Measurements from ENCODE around the gene ALX4.

Gene ALX4

DNA sequence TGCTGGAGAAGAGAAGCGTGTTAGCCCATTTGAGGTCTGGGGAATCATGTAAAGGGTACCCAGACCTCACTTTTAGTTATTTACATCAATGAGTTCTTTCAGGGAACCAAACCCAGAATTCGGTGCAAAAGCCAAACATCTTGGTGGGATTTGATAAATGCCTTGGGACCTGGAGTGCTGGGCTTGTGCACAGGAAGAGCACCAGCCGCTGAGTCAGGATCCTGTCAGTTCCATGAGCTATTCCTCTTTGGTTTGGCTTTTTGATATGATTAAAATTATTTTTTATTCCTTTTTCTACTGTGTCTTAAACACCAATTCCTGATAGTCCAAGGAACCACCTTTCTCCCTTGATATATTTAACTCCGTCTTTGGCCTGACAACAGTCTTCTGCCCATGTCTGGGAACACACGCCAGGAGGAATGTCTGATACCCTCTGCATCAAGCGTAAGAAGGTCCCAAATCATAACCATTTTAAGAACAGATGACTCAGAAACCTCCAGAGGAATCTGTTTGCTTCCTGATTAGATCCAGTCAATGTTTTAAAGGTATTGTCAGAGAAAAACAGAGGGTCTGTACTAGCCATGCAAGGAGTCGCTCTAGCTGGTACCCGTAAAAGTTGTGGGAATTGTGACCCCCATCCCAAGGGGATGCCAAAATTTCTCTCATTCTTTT, 65.2 kb downstream of the ALX4 start:
- Mint-ChIP-seq H3K27me3 (no peaks in the 10 kb centered on the region), H3K27ac (no peak overlapping the region), H3K9me3 (peaks cover 5% of the 10 kb centered on the region), H3K4me3 (no peak overlapping the region), H3K4me1 (ENCODE audit: low read depth) (no peaks in the 10 kb centered on the region), H3K36me3 (ENCODE audit: low read depth) (peaks cover 64% of the 10 kb centered on the region)

DNA sequence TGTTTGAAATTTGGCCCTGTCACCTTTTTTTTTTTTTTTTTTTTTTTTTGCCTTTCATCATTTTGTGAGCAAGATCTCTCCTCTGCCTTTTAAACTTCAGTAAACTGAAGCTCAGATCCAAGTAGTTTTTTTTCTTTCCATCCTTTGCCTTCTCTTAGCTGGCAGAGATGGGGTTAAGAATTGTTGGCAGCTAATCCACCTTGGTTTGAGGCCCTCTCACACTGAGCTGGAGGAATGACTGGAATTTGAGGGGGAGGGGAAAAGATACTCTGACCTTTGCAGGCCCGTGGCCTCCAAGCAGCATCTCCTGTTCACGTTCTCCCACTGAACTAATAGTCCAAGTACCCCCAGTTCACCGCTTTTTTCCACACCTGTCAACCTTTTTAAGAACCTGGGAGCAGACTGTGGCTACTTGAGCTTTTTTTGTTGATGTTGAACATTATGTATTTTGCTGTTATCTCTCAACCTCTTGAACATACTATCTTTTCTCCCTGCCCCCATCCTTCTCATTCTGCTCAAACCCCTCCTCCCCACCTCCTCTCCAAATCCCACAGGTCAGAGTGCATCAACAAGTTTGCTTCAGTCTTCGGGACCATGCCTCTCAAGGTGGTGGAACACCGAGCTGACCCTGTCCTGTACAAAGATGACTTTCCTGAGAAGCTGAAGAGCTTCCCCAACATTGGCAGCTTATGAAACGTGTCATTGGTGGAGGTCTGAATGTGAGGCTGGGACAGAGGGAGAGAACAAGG, 66.2 kb downstream of the ALX4 start:
- no peaks in the 10 kb centered on the region for H3K9me3 Mint-ChIP-seq
- H3K27me3 Mint-ChIP-seq: no peaks in the 10 kb centered on the region
- H3K4me1 Mint-ChIP-seq (ENCODE audit: low read depth): no peaks in the 10 kb centered on the region
- H3K27ac Mint-ChIP-seq: no peak overlapping the region
- peaks cover 61% of the 10 kb centered on the region for H3K36me3 Mint-ChIP-seq (ENCODE audit: low read depth)
- no peak overlapping the region for H3K4me3 Mint-ChIP-seq

DNA sequence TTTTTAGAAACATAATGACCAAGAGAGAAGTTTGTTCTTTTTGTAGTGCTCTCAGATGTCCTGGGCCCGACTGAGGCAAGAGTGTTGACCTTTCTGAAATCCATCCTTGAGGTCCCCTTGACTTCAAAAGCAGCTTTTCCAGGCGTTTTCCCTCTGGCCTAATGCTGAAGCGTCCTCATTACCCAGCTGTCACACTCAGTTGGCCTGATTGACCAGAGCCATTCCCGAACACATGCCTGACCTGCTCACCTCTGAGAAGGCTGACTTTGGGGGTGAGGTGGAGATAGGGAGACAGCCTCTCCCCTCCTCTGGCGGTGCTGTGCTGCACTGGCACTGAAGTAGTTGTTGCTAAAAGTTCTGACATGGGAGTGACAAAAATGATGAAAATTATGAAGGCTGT, 66.9 kb downstream of the ALX4 start:
- no peaks in the 10 kb centered on the region for H3K4me1 Mint-ChIP-seq (ENCODE audit: low read depth)
- H3K36me3 Mint-ChIP-seq (ENCODE audit: low read depth): peaks cover 63% of the 10 kb centered on the region
- H3K9me3 Mint-ChIP-seq: no peaks in the 10 kb centered on the region
- no peak overlapping the region for H3K4me3 Mint-ChIP-seq
- no peaks in the 10 kb centered on the region for H3K27me3 Mint-ChIP-seq
- no peak overlapping the region for H3K27ac Mint-ChIP-seq

DNA sequence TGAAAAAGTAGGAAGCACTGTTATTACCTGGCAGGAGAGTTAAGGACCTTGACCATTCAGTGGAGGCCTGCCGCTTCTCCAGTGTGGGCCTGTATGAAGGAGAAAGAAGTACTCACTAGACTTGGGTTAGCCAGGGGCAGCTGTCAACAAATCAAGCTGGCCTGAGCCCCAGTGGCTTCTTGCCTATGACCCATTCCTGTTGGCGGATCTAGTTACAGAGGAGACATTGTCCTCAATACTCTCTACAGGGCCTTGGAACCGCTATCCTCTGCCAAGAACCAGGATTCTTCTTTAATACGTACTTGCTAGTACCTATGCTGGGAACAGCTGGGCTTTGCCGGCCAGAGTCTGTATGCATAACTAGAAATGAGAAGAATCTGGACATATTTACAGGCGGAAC, 68.1 kb downstream of the ALX4 start:
- Mint-ChIP-seq H3K4me3 (no peak overlapping the region), H3K9me3 (no peaks in the 10 kb centered on the region), H3K36me3 (ENCODE audit: low read depth) (peaks cover 67% of the 10 kb centered on the region), H3K4me1 (ENCODE audit: low read depth) (no peaks in the 10 kb centered on the region), H3K27me3 (no peaks in the 10 kb centered on the region), H3K27ac (no peak overlapping the region)

DNA sequence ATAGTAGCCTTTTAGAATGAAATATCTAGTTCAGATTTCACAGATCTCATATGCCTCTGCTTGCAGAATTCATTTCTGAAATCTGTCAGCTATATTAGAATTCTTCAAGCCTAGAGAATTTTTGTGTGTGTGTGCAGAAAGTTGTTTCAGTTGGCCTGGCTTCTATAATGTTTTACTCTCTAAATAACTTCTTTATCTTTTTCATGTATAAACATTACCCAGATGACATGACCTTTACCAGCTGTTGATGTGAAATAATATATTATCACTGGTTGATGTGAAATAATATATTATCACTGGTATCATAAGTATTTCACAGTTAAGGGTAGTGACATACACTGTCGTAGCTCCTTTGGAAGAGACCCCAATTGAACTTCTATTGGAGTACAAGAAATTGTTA, 72.8 kb downstream of the ALX4 start:
- H3K9me3 Mint-ChIP-seq: no peaks in the 10 kb centered on the region
- no peak overlapping the region for H3K27ac Mint-ChIP-seq
- H3K27me3 Mint-ChIP-seq: no peaks in the 10 kb centered on the region
- no peaks in the 10 kb centered on the region for H3K4me1 Mint-ChIP-seq (ENCODE audit: low read depth)
- H3K4me3 Mint-ChIP-seq: no peak overlapping the region
- peaks cover 50% of the 10 kb centered on the region for H3K36me3 Mint-ChIP-seq (ENCODE audit: low read depth)

DNA sequence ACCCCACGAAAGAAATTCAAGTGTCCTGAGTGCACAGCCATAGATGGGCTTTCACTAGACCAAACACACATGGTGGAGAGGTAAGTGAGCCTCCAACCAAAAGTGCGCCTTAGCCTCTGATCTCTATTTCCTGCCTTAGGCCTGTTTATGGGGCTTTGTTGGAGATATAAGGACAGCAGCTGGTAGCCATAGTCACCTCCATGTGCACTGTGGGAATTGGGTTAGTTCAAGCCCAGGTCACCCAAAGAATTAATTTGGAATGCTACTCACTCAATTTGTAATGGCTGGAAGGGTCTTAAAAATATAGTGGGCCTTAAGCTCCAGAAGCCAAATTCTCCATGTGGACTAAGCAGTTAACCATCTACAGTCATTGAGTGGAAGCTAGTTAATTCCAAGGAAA, 73.6 kb downstream of the ALX4 start:
- H3K36me3 Mint-ChIP-seq (ENCODE audit: low read depth): peaks cover 49% of the 10 kb centered on the region
- no peaks in the 10 kb centered on the region for H3K4me1 Mint-ChIP-seq (ENCODE audit: low read depth)
- no peak overlapping the region for H3K4me3 Mint-ChIP-seq
- H3K27ac Mint-ChIP-seq: no peak overlapping the region
- no peaks in the 10 kb centered on the region for H3K27me3 Mint-ChIP-seq
- H3K9me3 Mint-ChIP-seq: no peaks in the 10 kb centered on the region

DNA sequence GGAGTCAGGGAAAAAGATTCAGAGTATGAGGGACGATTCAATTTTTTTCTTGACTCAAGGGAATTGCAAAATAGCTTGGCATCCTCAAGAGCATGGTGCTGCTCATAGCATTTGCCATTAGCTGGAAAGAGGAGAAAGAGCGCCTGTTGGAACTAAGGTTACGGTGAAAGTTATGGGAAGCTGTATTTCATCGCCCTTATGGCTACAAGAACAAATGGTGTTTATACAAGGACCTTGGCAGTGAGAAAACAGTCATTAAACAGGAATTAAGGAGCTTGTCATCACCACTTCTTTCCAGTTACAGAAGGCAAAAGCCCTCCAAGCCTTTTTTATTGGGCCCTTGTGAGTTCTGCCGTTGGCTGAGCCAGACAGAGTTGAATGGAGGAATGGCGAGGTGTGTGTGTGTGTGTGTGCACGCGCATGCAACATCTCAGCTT, 74.2 kb downstream of the ALX4 start:
- no peak overlapping the region for H3K4me3 Mint-ChIP-seq
- peaks cover 49% of the 10 kb centered on the region for H3K36me3 Mint-ChIP-seq (ENCODE audit: low read depth)
- H3K4me1 Mint-ChIP-seq (ENCODE audit: low read depth): no peaks in the 10 kb centered on the region
- H3K27me3 Mint-ChIP-seq: no peaks in the 10 kb centered on the region
- H3K27ac Mint-ChIP-seq: no peak overlapping the region
- H3K9me3 Mint-ChIP-seq: no peaks in the 10 kb centered on the region

DNA sequence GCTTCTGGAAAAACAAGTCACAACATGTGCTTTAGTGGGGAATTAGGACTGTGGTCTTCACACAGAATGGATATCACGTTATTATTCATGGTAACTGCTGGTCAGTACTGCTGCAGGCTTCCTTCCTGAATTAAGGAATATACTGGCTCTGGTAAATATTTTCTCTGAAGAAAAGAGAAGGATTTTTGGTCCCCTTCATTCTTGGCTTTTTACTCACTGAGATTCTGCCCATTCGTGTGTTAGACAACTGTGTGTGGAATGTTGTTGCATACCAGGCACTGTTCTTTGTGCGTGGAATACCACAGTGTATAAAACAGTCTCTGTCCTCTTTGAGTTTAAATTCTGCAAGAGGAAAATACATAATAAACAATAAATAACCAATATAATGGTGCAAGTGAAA, 80.3 kb downstream of the ALX4 start:
- Mint-ChIP-seq H3K9me3 (no peaks in the 10 kb centered on the region), H3K4me3 (no peak overlapping the region), H3K4me1 (ENCODE audit: low read depth) (no peaks in the 10 kb centered on the region), H3K27ac (no peak overlapping the region), H3K36me3 (ENCODE audit: low read depth) (peaks cover 15% of the 10 kb centered on the region), H3K27me3 (no peaks in the 10 kb centered on the region)

DNA sequence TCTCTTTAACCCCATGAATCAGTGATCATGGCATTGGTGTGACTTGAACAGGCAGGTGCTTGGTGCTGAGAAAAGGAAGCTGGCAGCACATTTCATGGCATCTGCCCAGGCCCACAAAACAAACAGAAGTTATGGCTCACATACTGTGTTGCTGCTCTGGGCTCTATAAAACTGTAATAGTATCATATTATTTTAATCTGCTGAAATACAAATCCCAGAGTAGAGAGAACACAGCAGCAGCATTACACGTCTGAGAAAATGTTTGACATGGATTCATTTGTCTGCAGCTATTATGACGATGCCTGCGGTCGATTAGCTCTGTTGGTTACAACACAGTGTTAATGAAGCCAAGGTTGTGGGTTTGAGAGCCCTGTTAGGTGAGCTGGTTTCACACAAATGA, 80.8 kb downstream of the ALX4 start:
- Mint-ChIP-seq H3K36me3 (ENCODE audit: low read depth) (peaks cover 15% of the 10 kb centered on the region), H3K27me3 (no peaks in the 10 kb centered on the region), H3K4me1 (ENCODE audit: low read depth) (no peaks in the 10 kb centered on the region), H3K27ac (no peak overlapping the region), H3K9me3 (no peaks in the 10 kb centered on the region), H3K4me3 (no peak overlapping the region)

DNA sequence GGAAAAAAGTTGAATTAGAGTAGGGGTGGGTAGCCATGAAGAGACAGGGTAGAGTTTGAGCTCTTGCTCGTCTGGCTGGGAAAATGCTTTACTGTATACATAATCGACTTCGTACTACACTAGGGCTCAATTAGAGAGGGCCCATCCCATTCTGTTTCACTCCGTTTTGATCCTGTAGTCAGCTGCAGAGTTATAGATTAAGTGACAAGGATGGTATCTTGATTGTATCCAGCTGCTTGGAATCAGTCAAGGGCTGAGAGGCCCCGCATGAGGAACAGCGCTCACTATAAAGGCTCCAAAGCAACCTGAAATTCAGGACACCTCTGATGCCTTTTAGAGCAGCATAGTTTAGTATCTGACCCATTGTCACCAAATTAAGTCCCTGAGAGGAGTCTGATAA, 81.6 kb downstream of the ALX4 start:
- Mint-ChIP-seq H3K27me3 (no peaks in the 10 kb centered on the region), H3K4me3 (no peak overlapping the region), H3K27ac (no peak overlapping the region), H3K9me3 (no peaks in the 10 kb centered on the region), H3K4me1 (ENCODE audit: low read depth) (no peaks in the 10 kb centered on the region), H3K36me3 (ENCODE audit: low read depth) (peaks cover 14% of the 10 kb centered on the region)

DNA sequence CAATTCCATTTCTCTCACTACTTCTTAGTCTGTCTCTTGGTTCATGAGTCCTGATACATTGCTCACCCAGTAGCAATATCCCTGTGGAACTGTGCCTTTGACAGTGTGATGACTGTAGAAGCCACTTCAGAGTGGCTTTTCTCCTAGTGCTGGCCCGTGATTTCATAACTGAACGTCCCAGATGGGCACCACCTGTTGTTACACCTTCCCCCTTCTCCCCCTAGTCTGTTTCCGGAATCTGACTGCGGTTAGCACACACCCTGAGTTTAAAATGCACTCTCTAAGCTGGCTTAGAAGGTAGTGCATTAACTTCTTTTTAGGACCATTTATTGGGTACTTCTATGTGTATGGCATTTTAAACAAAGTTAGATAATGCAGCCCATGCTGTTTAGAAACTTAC, 83.0 kb downstream of the ALX4 start:
- Mint-ChIP-seq H3K27me3 (no peaks in the 10 kb centered on the region), H3K4me3 (no peak overlapping the region), H3K27ac (no peak overlapping the region), H3K9me3 (no peaks in the 10 kb centered on the region), H3K36me3 (ENCODE audit: low read depth) (peaks cover 7% of the 10 kb centered on the region), H3K4me1 (ENCODE audit: low read depth) (no peaks in the 10 kb centered on the region)

DNA sequence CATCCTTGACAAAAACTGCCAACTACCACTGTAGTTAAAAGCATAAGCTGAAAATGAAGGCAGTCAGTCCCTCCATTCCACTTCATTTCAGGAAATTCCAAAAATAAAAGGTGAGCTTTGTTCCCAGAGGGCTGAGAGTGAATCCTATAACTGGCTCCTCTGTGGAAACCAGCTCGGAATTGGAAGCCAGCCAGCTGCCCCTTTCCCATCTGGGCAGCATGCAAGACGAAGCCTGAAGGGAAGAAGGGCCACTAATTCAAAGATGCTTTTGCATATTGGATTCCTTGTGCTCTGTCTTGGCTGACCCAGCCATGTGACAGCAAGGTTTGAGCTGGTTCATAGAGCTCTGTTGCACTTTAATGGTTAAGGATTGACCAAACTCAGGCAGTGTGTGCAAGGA, 83.4 kb downstream of the ALX4 start:
- H3K4me3 Mint-ChIP-seq: no peak overlapping the region
- peaks cover 7% of the 10 kb centered on the region for H3K36me3 Mint-ChIP-seq (ENCODE audit: low read depth)
- H3K9me3 Mint-ChIP-seq: no peaks in the 10 kb centered on the region
- H3K27ac Mint-ChIP-seq: no peak overlapping the region
- no peaks in the 10 kb centered on the region for H3K4me1 Mint-ChIP-seq (ENCODE audit: low read depth)
- H3K27me3 Mint-ChIP-seq: no peaks in the 10 kb centered on the region

DNA sequence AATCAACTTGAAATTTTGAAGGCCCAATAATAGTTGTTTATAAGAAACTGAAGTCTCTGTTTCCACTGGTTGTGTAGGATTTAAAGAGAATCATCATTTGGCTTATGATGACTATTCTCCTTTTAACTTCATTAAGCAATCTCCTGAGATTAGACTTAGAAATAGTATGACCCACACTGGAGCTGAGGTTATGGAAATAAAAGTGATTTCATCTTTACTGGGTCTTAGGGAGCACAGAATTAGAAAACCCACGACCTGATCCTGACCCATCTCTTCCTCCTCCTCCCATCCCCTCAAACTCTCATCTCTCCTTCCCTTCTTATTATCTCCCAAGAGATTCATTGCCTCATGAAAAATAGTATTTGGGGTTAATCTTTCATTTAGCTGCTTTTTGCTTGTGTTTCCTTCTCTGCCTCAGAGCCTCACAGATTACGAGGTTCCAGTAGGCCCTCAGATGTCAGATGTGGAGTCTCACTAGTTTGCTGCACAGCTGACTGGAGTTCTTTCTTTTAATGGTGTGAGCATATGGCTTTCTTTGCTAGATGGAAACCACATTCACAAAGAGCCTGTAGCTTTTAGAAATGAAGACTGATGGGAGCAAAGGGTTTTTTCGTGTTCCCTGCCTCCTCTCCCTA, 85.0 kb downstream of the ALX4 start:
- Mint-ChIP-seq H3K27me3 (no peaks in the 10 kb centered on the region), H3K4me1 (ENCODE audit: low read depth) (no peaks in the 10 kb centered on the region), H3K27ac (no peak overlapping the region), H3K36me3 (ENCODE audit: low read depth) (peaks cover 7% of the 10 kb centered on the region), H3K4me3 (no peak overlapping the region), H3K9me3 (no peaks in the 10 kb centered on the region)

DNA sequence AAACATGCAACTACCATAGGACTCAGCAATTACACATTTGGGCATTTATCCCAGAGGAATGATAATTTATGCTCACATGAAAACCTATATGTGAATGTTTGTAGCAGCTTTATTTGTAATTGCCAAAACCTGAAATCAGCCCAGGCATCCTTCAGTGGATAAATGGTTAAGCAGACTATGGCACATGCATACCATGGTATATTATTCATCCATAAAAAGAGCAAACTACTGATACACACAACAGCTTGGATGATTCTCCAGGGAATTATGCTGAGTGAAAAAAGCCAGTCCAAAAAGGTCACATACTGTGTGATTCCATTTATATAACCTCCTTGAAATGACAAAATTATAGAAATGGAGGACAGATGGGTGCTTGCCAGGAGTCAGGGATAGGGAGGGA, 86.7 kb downstream of the ALX4 start:
- H3K27me3 Mint-ChIP-seq: no peaks in the 10 kb centered on the region
- peaks cover 10% of the 10 kb centered on the region for H3K36me3 Mint-ChIP-seq (ENCODE audit: low read depth)
- no peak overlapping the region for H3K27ac Mint-ChIP-seq
- no peaks in the 10 kb centered on the region for H3K4me1 Mint-ChIP-seq (ENCODE audit: low read depth)
- no peaks in the 10 kb centered on the region for H3K9me3 Mint-ChIP-seq
- H3K4me3 Mint-ChIP-seq: no peak overlapping the region

DNA sequence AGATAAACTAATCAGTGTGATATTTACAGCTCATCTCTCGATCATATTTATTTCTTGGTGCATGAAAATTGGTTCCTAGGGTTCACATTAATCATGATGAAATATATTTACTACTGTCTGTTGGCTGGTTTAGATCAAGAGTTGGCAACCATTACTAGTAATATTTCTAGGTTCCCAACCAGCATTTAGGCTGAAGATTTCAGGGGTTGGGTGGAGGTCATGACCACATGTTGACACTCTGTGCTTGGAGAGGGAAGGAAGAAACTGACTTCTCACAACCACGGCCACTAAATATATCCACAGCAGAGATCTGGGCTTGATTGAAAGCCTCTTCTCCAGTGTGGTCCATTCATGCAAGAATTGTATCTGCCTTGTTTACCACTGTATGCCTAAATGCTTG, 87.9 kb downstream of the ALX4 start:
- no peaks in the 10 kb centered on the region for H3K27me3 Mint-ChIP-seq
- H3K27ac Mint-ChIP-seq: no peak overlapping the region
- peaks cover 10% of the 10 kb centered on the region for H3K36me3 Mint-ChIP-seq (ENCODE audit: low read depth)
- H3K4me1 Mint-ChIP-seq (ENCODE audit: low read depth): no peaks in the 10 kb centered on the region
- H3K4me3 Mint-ChIP-seq: no peak overlapping the region
- H3K9me3 Mint-ChIP-seq: no peaks in the 10 kb centered on the region
